HepG2 (cell line): ENCODE results near the gene ITGB3. TPM values are rescaled to one million over a fixed set of nuclear protein-coding genes. Genes with fewer than 3 reads are reported as not detected.

Experiments
- ATAC-seq: fragments of 200-7000 bp; cut with Tn5 transposase; 3 replicates; pipeline ENCODE4 v1.9.1; 2020; ENCODE audit warnings: mild to moderate bottlenecking, moderate library complexity
- BruUV-seq: library from RNA; stranded (reverse); fragments of 400-500 nt; replicated peaks from 2 replicates; lab custom pipeline; 2021; lab: Mats Ljungman, UMichigan
- CTCF ChIA-PET: fragments of 300-600 bp; formaldehyde crosslinking; extraction: SDS; loops from one replicate; lab custom pipeline; 2021; ENCODE audit warnings: low total read pairs, inconsistent platforms, low intra/inter-chr PET ratio; lab: Yijun Ruan, JAX
- POLR2A ChIA-PET: fragments of 350-600 bp; sonication (Branson Sonifier 250); formaldehyde crosslinking; loops from one replicate; lab custom pipeline; 2020; ENCODE audit warnings: antibody characterized with exemption, inconsistent platforms; lab: Yijun Ruan, JAX
- DNase-seq: peaks from one replicate; pipeline ENCODE4 v3.0.0-alpha.2; 2015; ENCODE audit warnings: low spot score
- FAIRE-seq: peaks from 3 replicates; lab custom pipeline; 2011; peaks lifted over from hg19 to GRCh38; lab: Jason Lieb, UNC
- H2AFZ ChIP-seq: one replicate; pipeline ENCODE4 v1.6.1; 2011; ENCODE audit warnings: low read length, inconsistent platforms
- H3K27ac ChIP-seq: fragments of 300-600 bp; 3 replicates; pipeline ENCODE4 v1.8.0; 2011; ENCODE audit warnings: mixed run types, mild to moderate bottlenecking, mixed read lengths, low read length, inconsistent platforms; ENCODE audit not compliant: insufficient read depth; ENCODE audit errors: extremely low read length
- H3K27me3 ChIP-seq, 2 experiments: fragments of 200-600 bp in 1 of 2; 2 replicates in 1 of 2; 3 replicates in 1 of 2; pipeline versions ENCODE4 v1.6.0 to v1.8.0; 2011; ENCODE audit warnings: low read length in 2 of 2, mild to moderate bottlenecking in 2 of 2, moderate library complexity in 2 of 2, inconsistent platforms in 1 of 2; ENCODE audit not compliant: insufficient read depth in 2 of 2, control insufficient read depth in 1 of 2
- H3K36me3 ChIP-seq, 2 experiments: fragments of 200-600 bp in 1 of 2; replicated peaks in 1 of 2; 2 replicates in 1 of 2; 3 replicates in 1 of 2; pipeline versions ENCODE4 v1.5.1 to v1.8.0; 2011; ENCODE audit warnings: low read length in 2 of 2, inconsistent platforms in 1 of 2; ENCODE audit not compliant: insufficient read depth in 2 of 2, control insufficient read depth in 1 of 2
- H3K4me1 ChIP-seq: 2 replicates; pipeline ENCODE4 v1.5.1; 2012; ENCODE audit warnings: low read length, inconsistent platforms; ENCODE audit not compliant: insufficient read depth
- H3K4me2 ChIP-seq: 2 replicates; pipeline ENCODE4 v1.6.0; 2011; ENCODE audit warnings: low read depth, low read length, inconsistent platforms
- H3K4me3 ChIP-seq, 3 experiments: fragments of 200-600 bp in 1 of 3; sonication (generic), shearing (Covaris generic) in 1 of 3; replicated peaks in 1 of 3; 2 replicates each; pipeline ENCODE4 v1.5.1; 2011 to 2016; ENCODE audit warnings: low read length in 3 of 3, inconsistent platforms in 2 of 3, low read depth in 2 of 3, mild to moderate bottlenecking in 2 of 3, control low read depth in 1 of 3, mixed read lengths in 1 of 3; ENCODE audit not compliant: insufficient read depth in 1 of 3
- H3K79me2 ChIP-seq: one replicate; pipeline ENCODE4 v1.6.1; 2011; ENCODE audit warnings: low read length, inconsistent platforms; ENCODE audit not compliant: insufficient read depth
- H3K9ac ChIP-seq: 2 replicates; pipeline ENCODE4 v1.6.0; 2011; ENCODE audit warnings: mild to moderate bottlenecking, low read depth, low read length, inconsistent platforms; ENCODE audit not compliant: insufficient read depth
- H3K9me3 ChIP-seq: 2 replicates; pipeline ENCODE4 v1.5.1; 2012; ENCODE audit warnings: mild to moderate bottlenecking, low read length
- H4K20me1 ChIP-seq: 2 replicates; pipeline ENCODE4 v1.6.0; 2011; ENCODE audit warnings: inconsistent platforms, mild to moderate bottlenecking, low read length, moderate library complexity; ENCODE audit not compliant: insufficient read depth
- ARID3A ChIP-seq: IDR thresholded peaks from 2 replicates; pipeline ENCODE4 v1.6.1; 2012; ENCODE audit warnings: low read depth, low read length, improper control_type of control experiment
- ARID5B ChIP-seq: IDR thresholded peaks from 2 replicates; pipeline ENCODE4 v1.4.0; 2020; ENCODE audit warnings: mild to moderate bottlenecking, missing genetic modification reagents
- FLYWCH1 ChIP-seq: sonication (generic); formaldehyde crosslinking; IDR thresholded peaks from 2 replicates; pipeline ENCODE4 v1.8.1; 2023; ENCODE audit warnings: mild to moderate bottlenecking, missing genetic modification reagents
- HNF4A ChIP-seq: sonication (generic); formaldehyde crosslinking; IDR thresholded peaks from 2 replicates; pipeline ENCODE4 v1.4.0; 2020; ENCODE audit warnings: missing genetic modification reagents
- HOMEZ ChIP-seq: IDR thresholded peaks from 2 replicates; pipeline ENCODE4 v1.6.1; 2016; ENCODE audit warnings: low read depth
- NCOR1 ChIP-seq: fragments of 200-600 bp; sonication (generic); IDR thresholded peaks from 2 replicates; pipeline ENCODE4 v1.7.0; 2017; ENCODE audit warnings: antibody characterized with exemption, low read length, borderline replicate concordance
- PAXIP1 ChIP-seq: sonication (generic); formaldehyde crosslinking; conservative IDR thresholded peaks from 2 replicates; pipeline ENCODE4 v1.4.0; 2020; ENCODE audit warnings: mild to moderate bottlenecking, missing genetic modification reagents, moderate library complexity
- SP4 ChIP-seq: sonication (generic); formaldehyde crosslinking; IDR thresholded peaks from 2 replicates; pipeline ENCODE4 v1.8.1; 2023; ENCODE audit warnings: mild to moderate bottlenecking, missing genetic modification reagents
- WGBS: methylation state at CpG from one replicate; pipeline ENCODE4 v1.1.6; 2017; ENCODE audit warnings: low lambda C conversion rate; 5-methylcytosine and 5-hydroxymethylcytosine counted together
- in situ Hi-C: cut with HindIII; loops from 2 replicates; pipeline ENCODE4 v1.10.0; 2017; ENCODE audit warnings: low pct_unique_long_range_greater_than_20kb; ENCODE audit not compliant: extremely low pct_ligation_motif_present
- intact Hi-C: fragments of 100-400 bp; cut with micrococcal nuclease; formaldehyde crosslinking; loops from one replicate; pipeline ENCODE4 v1.10.0; 2022; ENCODE audit not compliant: unreplicated experiment
- polyA plus RNA-seq, 8 experiments: library from polyadenylated mRNA; depleted of rRNA in 3 of 8; stranded (reverse) in 7 of 8; unstranded in 1 of 8; fragments of >200 nt; fragmentation: Illumina TruSeq in 4 of 8; extraction: Trizol in 4 of 8; gene quantifications; 2 replicates each; pipeline versions ENCODE4 v1.2.1 to v1.2.3, GENCODE V29; 2011 to 2016; ENCODE audit warnings: low read depth in 4 of 8, missing spikeins in 1 of 8, mixed read lengths in 1 of 8; ENCODE audit not compliant: insufficient read depth in 1 of 8
- total RNA-seq, 5 experiments: library from RNA; depleted of rRNA; stranded (reverse); fragments of >200 nt; fragmentation: Illumina TruSeq; extraction: Trizol; gene quantifications; 2 replicates each; pipeline ENCODE4 v1.2.3, GENCODE V29; 2016; ENCODE audit warnings: low read depth in 1 of 5

The ITGB3 gene
- total and polyA plus RNA-seq, 2 of the 13 experiments (the other 11 are each of a cell fraction or from before 2014, with no cell fraction given): 0.09 to 0.31 TPM

GRCh38 chr17:47316311-47316710 is 62.7 kb downstream of the ITGB3 start:
- ATAC-seq (peak; percentile 80), FAIRE-seq (no peak), DNase-seq (peak; percentile 68)
- no TSS peak for BruUV-seq
- intact Hi-C loops: loop anchor here (2.0 to 5.0 kb wide), 2 partner anchors 129 to 300 kb away; partner anchors contain the start of gene CDC27
- 0 out of 2 replicates have a peak overlapping the region, but pooled peaks have one; percentile 4 for H3K4me2 ChIP-seq
- POLR2A ChIA-PET: no interaction called here
- no peaks in the 10 kb centered on the region for H3K36me3 ChIP-seq
- no peaks in the 10 kb centered on the region for H3K27me3 ChIP-seq
- in situ Hi-C loops: loop anchor here (5.0 kb wide), 1 partner anchor 84 kb away; no protein-coding TSS in a partner anchor
- WGBS: 2% methylated on average over 3 of the region's 3 CpGs
- no peak overlapping the region for H3K27ac ChIP-seq
- H3K4me3 ChIP-seq: no peak overlapping the region
- no peaks in the 10 kb centered on the region for H3K79me2 ChIP-seq
- peaks cover 35% of the 10 kb centered on the region for H3K4me1 ChIP-seq
- H4K20me1 ChIP-seq: no peaks in the 10 kb centered on the region
- H3K9me3 ChIP-seq: peaks cover 6% of the 10 kb centered on the region; the same call in 1 of the 2 replicates
- no peak overlapping the region for H3K9ac ChIP-seq
- CTCF ChIA-PET: interaction anchor here (1.2 to 2.5 kb wide), 2 partner anchors 62 to 86 kb away, joined by 3 to 65 read pairs; partner anchors contain the start of gene ITGB3
- H2AFZ ChIP-seq: no peak overlapping the region
- TF ChIP-seq PAXIP1 (CRISPR knock-in tag): 0 out of 2 replicates have a peak, but pooled peaks have one; percentile 34
- no peak for TF ChIP-seq SP4 (CRISPR knock-in tag)
- peak; percentile 67; the same call in 1 of the 2 replicates for TF ChIP-seq NCOR1
- 0 out of 2 replicates have a peak, but pooled peaks have one; percentile 20 for TF ChIP-seq HOMEZ
- no peak for TF ChIP-seq FLYWCH1 (CRISPR knock-in tag)
- TF ChIP-seq HNF4A (CRISPR knock-in tag): peak; percentile 46; the same call in 1 of the 2 replicates
- peak; percentile 43 for TF ChIP-seq ARID5B (CRISPR knock-in tag)
- TF ChIP-seq ARID3A: peak; percentile 86
